ENCODE data around the gene XPO4. TPM values are rescaled to one million over a fixed set of nuclear protein-coding genes. Genes with fewer than 3 reads are reported as not detected.

The XPO4 gene
- total and polyA plus RNA-seq, 2 of the 8 experiments (the other 6 are each of a cell fraction or from before 2014, with no cell fraction given) = 11.9 to 33.3 TPM

DNA sequence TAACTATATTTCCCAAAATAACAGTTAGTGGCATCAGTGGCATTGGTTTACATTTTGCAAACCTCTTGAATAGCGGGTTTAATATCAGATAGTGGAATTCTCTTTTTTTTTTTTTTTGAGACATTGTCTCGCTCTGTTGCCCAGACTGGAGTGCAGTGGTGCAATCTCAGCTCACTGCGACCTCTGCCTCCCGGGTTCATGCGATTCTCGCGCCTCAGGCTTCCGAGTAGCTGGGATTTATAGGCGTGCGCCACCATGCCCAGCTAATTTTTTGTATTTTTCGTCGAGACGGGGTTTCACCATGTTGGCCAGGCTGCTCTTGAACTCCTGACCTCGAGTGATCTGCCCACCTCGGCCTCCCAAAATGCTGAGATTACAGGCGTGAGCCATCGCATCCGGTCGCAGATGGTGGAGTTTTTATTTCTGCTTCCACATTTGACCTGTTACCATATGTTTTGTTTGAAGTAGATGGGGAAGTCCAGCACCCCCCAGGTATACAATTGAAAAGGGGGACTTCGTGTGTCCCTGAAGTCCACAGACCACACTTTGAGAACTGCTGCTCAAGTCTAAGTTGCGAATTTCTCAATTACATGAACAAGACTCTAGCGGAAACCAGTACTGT, 40.5 kb upstream of the XPO4 start:
- H3K23me2 ChIP-seq (ENCODE audit: low read depth, low read length) = no peaks in the 10 kb centered on the region; the same call in 1 of the 2 replicates
- H3K4me2 ChIP-seq (ENCODE audit: insufficient read depth in 1 of 2, low read depth in 2 of 2, low read length in 2 of 2) = no peak overlapping the region
- H4K8ac ChIP-seq (ENCODE audit: extremely low read depth, insufficient read depth, low read length) = no peak overlapping the region
- no peak overlapping the region for H3K56ac ChIP-seq (replicated peaks; ENCODE audit: insufficient read length, low read depth, low read length)
- no peak overlapping the region for H2AK5ac ChIP-seq (ENCODE audit: low read depth, low read length)
- no peaks in the 10 kb centered on the region for H3K9me3 ChIP-seq (ENCODE audit: insufficient read depth in 2 of 2, low read depth in 1 of 2, low read length in 1 of 2)
- ChIA-PET CTCF (ENCODE audit: partially characterized antibody) (interaction anchor here (0.8 to 3.1 kb wide), 16 partner anchors 8 to 537 kb away, joined by 3 to 15 read pairs (median 3); partner anchors contain the start of genes MRPL57 and SKA3), POLR2A (ENCODE audit: partially characterized antibody) (interaction anchor here (1.1 to 3.3 kb wide), 3 partner anchors 117 to 234 kb away, joined by 3 to 9 read pairs (median 5); partner anchors contain the start of genes MRPL57 and SKA3)
- no peak overlapping the region for H4K91ac ChIP-seq (replicated peaks; ENCODE audit: insufficient read length, low read length)
- WGBS, 2 experiments (ENCODE audit: extremely low coverage in 1 of 2, insufficient coverage in 1 of 2, insufficient read length in 1 of 2, insufficient replicate concordance in 2 of 2, low coverage in 1 of 2, low lambda C conversion rate in 2 of 2, missing lambda C conversion rate in 1 of 2) = 91% methylated on average over 22 of the region's 22 CpGs; no CpG with 5 or more reads in 1 of the 2 experiments
- H3K14ac ChIP-seq (ENCODE audit: insufficient read length) = no peak overlapping the region
- no peak for TF ChIP-seq JUND (IDR thresholded peaks at IDR 0.05; ENCODE audit: low read length)
- TF ChIP-seq CEBPB (IDR thresholded peaks at IDR 0.05; ENCODE audit: low read depth, low read length) = no peak
- no peak for TF ChIP-seq TCF12 (IDR thresholded peaks at IDR 0.05; ENCODE audit: low read depth, low read length)
- no peak for TF ChIP-seq GTF2F1 (IDR thresholded peaks at IDR 0.05; ENCODE audit: borderline replicate concordance, low read depth, low read length)
- TF ChIP-seq HDAC6 (IDR thresholded peaks at IDR 0.05; ENCODE audit: low read depth, low read length) = no peak
- no peak for TF ChIP-seq TEAD4 (IDR thresholded peaks at IDR 0.05; ENCODE audit: low read depth, low read length)
- no peak for TF ChIP-seq FOSL1 (IDR thresholded peaks at IDR 0.05; ENCODE audit: insufficient read depth, low read depth, low read length)
- TF ChIP-seq MAFK (IDR thresholded peaks at IDR 0.05; ENCODE audit: low read depth, low read length) = no peak
- TF ChIP-seq TBP (IDR thresholded peaks at IDR 0.05; ENCODE audit: low read depth, low read length) = no peak
- TF ChIP-seq PHF8 (conservative IDR thresholded peaks at IDR 0.05; ENCODE audit: low read depth, low read length) = no peak
- H3K23ac ChIP-seq (ENCODE audit: insufficient read length) = no peak overlapping the region
- H3K36me3 ChIP-seq (ENCODE audit: control insufficient read depth in 2 of 4, insufficient read depth in 4 of 4, low read length in 3 of 4) = no peaks in the 10 kb centered on the region
- H2AFZ ChIP-seq (ENCODE audit: low read length) = no peak overlapping the region
- FAIRE-seq = no peak
- no peaks in the 10 kb centered on the region for H3K79me1 ChIP-seq (ENCODE audit: low read depth, low read length)
- peaks cover 0 to 3% (median under 1%) of the 10 kb centered on the region in 4 experiments; a peak in 2 of 7 replicates for H3K4me1 ChIP-seq (replicated peaks in 1 of 4; ENCODE audit: control insufficient read depth in 3 of 4, insufficient read depth in 4 of 4, low read length in 3 of 4)
- no peak overlapping the region for H2BK5ac ChIP-seq (ENCODE audit: low read depth, low read length)
- H2BK15ac ChIP-seq (ENCODE audit: low read length) = no peak overlapping the region
- no peaks in the 10 kb centered on the region for H4K20me1 ChIP-seq (replicated peaks in 1 of 2; ENCODE audit: control insufficient read depth in 1 of 2, insufficient read depth in 2 of 2, low read length in 2 of 2)
- H3K79me2 ChIP-seq (ENCODE audit: control insufficient read depth in 1 of 2, insufficient read depth in 2 of 2, low read length in 2 of 2) = no peaks in the 10 kb centered on the region
- DNase-seq (ENCODE audit: low read depth in 1 of 2, low spot score in 2 of 2) = no peak
- no peak overlapping the region for H2BK120ac ChIP-seq (replicated peaks; ENCODE audit: low read depth, low read length)
- H2BK20ac ChIP-seq (ENCODE audit: low read length) = no peak overlapping the region
- no peak overlapping the region for H3K27ac ChIP-seq (ENCODE audit: low read depth, low read length)
- no peak overlapping the region for H3K4me3 ChIP-seq (ENCODE audit: extremely low read depth in 1 of 4, insufficient read depth in 2 of 4, low read depth in 3 of 4, low read length in 4 of 4)
- H2BK12ac ChIP-seq (ENCODE audit: low read depth, low read length) = no peak overlapping the region
- H3K27me3 ChIP-seq (replicated peaks in 1 of 4; ENCODE audit: control insufficient read depth in 3 of 4, extremely low read depth in 1 of 4, insufficient read depth in 3 of 4, low read length in 3 of 4) = peaks cover 0 to 19% (median 10%) of the 10 kb centered on the region in 4 experiments; a peak in 6 of 7 replicates
- no peak overlapping the region for H3K18ac ChIP-seq (ENCODE audit: extremely low read depth, low read length)
- no peak overlapping the region for H3K9ac ChIP-seq (replicated peaks in 1 of 4; ENCODE audit: extremely low read depth in 1 of 4, low read depth in 3 of 4, low read length in 3 of 4)
- H4K5ac ChIP-seq (ENCODE audit: insufficient read length, low read depth, low read length) = no peak overlapping the region
- H3K4ac ChIP-seq (replicated peaks; ENCODE audit: insufficient read length, low read depth, low read length) = no peak overlapping the region
